ENCODE results near the gene GLIS1. TPM values are rescaled to one million over a fixed set of nuclear protein-coding genes. Genes with fewer than 3 reads are reported as not detected.

The GLIS1 gene
- total RNA-seq, 1 experiment from 2014 or later: 1.2 TPM

DNA sequence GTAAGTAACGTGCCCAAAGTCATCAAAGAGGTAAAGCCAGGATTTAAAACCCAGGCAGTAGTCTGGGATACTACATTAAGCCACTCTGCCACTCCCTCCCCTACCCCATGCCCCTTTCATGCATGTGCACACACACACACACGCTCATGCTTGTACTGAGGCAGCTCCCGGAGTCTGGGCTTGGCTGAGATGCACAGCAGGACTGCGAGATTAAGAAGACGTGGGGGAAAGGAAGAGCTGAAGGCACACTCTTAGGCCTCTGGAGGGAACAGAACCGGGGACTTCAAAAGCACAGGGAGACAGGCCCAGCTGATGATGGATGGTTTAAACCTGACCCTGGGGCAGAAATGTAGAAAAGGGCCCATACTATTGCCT is 98.3 kb downstream of the GLIS1 start:
- DNase-seq (ENCODE audit: low read depth in 1 of 2, low spot score in 2 of 2): no peak
- Histone ChIP-seq H3K27ac (no peak overlapping the region), H3K36me3 (no peaks in the 10 kb centered on the region), H3K27me3 (replicated peaks) (no peaks in the 10 kb centered on the region), H3K4me1 (replicated peaks) (no peaks in the 10 kb centered on the region), H3K9me3 (replicated peaks) (no peaks in the 10 kb centered on the region), H3K4me3 (no peak overlapping the region)

DNA sequence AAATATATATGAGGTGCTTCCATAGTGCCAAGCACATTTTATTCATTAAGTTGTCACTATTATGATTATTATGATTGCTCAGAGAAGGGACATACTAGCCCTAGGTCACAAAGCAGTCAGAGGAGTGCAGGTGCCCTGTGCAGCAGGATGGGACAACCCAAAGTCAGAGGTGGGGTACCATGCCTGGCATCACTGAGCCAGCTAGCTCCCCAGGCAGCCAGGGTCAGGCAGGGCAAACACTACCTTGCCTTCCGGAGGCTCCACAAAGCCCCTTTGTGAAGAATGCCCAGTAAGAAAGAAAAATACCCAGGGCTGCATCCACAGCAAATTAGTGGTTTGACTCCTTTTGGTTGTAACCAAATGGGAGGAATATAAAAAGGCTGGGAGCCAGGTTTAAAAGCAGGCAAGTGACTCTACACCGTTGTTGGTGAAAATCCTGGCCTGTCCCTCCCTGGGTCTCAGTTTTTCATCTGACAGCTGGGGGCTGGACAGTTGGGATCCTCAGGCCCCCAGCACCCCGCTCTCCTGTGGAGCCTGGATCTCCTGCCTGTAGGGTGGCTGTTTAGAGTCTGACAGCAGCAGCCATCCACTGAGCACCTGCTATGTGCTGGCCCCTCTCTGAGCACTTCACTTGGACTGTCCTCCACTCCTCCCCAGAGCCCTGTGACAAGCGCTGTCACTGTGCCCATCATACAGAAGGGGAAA is 98.8 kb downstream of the GLIS1 start:
- Histone ChIP-seq H3K4me1 (replicated peaks) (no peaks in the 10 kb centered on the region), H3K27me3 (replicated peaks) (no peaks in the 10 kb centered on the region), H3K36me3 (no peaks in the 10 kb centered on the region), H3K27ac (no peak overlapping the region), H3K9me3 (replicated peaks) (no peaks in the 10 kb centered on the region), H3K4me3 (no peak overlapping the region)
- no peak for DNase-seq (ENCODE audit: low read depth in 1 of 2, low spot score in 2 of 2)

DNA sequence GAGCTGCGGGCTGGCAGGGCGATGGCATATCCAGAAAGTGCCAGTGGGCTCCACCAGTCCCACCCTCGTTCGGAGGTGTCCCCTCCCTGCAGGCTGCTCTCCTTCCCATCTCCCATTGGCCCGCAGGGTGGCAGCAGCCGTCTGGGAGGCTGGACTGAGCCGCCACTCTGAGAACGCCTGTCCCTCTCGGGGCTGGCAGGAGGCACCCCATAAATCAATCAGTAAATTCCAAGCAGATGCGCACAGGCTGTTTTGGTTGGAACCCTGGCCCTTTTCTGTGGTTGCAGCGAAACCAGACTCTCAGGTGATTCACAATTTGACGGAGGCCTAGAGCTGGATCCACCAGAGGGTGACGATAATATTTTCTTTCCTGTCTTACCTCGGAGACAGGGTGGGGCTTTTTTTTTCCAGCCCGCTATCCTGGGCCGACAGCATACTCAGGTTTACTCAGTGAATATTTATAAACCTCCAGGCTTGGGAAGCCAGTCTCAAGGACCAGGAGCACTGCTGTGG is 99.7 kb downstream of the GLIS1 start:
- Histone ChIP-seq H3K4me1 (replicated peaks) (no peaks in the 10 kb centered on the region), H3K4me3 (no peak overlapping the region), H3K36me3 (no peaks in the 10 kb centered on the region), H3K27me3 (replicated peaks) (no peaks in the 10 kb centered on the region), H3K27ac (no peak overlapping the region), H3K9me3 (replicated peaks) (no peaks in the 10 kb centered on the region)
- DNase-seq (ENCODE audit: low read depth in 1 of 2, low spot score in 2 of 2): no peak

DNA sequence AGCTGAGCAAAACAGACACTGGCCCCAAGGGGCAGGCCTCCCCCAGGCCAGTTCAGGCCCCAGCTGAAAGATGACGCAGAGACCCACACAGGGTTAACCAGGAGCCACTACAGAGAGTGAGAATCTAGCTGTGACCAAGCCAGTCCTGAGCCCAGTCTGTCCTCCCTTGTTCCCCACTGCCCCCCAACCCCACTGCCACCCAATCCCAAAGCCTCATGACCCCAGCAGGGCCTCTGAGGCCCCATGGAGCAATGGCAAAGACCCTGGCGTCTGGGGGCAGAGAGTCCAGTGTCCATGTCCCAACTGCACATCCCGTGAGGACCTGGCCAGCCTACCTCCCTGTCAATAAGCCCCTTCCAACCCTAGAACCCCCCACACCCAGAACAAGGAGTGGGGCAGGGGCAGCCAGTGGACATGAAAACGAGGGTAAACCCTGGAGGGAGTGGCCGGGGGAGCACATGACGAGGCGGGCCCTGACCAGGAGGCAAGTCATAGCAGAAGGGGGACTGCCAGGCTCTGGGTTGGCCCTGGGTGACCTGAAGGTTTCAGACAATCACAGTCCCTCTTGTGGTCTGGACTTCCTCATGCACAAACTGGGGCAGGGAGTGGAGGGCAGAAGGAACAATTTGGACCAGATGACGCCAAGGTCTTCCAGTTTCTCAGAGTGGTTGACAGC is 100.5 kb downstream of the GLIS1 start:
- no peaks in the 10 kb centered on the region for H3K4me1 ChIP-seq (replicated peaks)
- no peak for DNase-seq (ENCODE audit: low read depth in 1 of 2, low spot score in 2 of 2)
- H3K4me3 ChIP-seq: no peak overlapping the region
- no peak overlapping the region for H3K27ac ChIP-seq
- no peaks in the 10 kb centered on the region for H3K36me3 ChIP-seq
- no peaks in the 10 kb centered on the region for H3K27me3 ChIP-seq (replicated peaks)
- no peaks in the 10 kb centered on the region for H3K9me3 ChIP-seq (replicated peaks)

DNA sequence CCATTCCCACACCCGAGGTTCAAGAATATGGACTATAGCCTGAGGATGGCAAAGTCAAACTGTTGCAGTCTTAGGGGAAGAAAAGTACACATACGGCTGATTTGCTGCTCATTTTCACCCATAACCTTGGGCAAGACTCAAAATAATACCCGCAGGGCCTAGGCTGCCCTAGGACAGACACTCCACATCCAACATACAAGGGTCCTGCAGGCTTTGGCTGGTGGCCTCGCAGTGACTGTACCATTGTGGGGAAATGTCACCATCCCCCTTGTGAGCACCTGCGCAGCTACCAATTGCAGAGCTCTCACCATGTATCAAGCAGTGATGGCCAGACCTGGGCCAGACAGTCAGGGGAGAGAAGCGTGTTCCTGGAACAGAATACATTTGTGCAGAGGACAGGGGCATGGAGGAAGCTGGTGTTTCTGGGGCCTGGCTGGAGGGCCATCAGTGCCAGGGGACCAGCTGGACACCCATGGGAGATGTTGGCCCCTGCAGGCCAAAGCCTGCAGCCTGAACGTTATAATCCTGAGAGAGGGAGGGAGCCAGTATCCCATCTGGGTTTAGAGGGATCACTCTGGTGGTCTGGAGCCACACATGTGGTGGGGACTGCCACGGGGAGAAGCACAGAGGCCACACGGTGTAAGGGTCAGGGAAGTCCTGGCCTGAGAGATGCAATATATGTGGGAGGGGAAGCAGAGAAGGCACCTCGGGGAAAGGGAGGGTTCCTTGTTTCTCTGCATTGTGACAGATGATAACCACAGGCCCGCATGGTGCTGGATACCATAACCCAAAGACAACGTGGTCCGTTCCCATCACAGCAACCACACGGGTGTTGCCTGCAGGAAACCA is 101.2 kb downstream of the GLIS1 start:
- Histone ChIP-seq H3K9me3 (replicated peaks) (no peaks in the 10 kb centered on the region), H3K27me3 (replicated peaks) (no peaks in the 10 kb centered on the region), H3K27ac (no peak overlapping the region), H3K36me3 (no peaks in the 10 kb centered on the region), H3K4me3 (no peak overlapping the region), H3K4me1 (replicated peaks) (no peaks in the 10 kb centered on the region)
- peak in 1 of 2 experiments; percentile 32 for DNase-seq (ENCODE audit: low read depth in 1 of 2, low spot score in 2 of 2)

DNA sequence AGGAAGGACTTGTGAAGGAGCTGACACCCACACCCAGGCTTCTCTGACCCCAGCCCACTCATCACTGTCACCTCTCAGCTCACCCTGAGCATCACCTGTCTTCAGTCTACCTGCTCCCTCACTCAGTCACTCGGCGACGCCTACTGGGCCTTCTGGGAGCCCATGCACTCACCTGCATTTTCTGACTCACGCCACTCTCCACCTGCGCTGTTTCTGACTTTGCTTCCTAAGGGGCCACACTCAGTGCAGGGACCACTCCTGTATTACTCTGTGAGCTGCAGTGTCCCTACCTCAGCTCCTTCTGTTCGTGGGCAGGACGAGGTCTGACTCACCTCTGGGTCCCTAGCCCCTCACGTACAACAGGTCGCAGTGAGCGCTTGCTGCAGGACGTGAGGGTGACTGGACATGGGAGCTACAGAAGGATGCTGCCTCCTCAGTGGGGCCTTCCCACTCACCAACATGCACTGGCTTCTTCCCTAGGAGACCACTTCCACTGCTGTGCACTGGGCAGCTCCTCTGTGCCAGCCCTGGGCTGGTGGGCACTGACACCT is 102.3 kb downstream of the GLIS1 start:
- Histone ChIP-seq H3K4me3 (no peak overlapping the region), H3K4me1 (replicated peaks) (no peaks in the 10 kb centered on the region), H3K27me3 (replicated peaks) (no peaks in the 10 kb centered on the region), H3K27ac (no peak overlapping the region), H3K36me3 (no peaks in the 10 kb centered on the region), H3K9me3 (replicated peaks) (no peaks in the 10 kb centered on the region)
- DNase-seq (ENCODE audit: low read depth in 1 of 2, low spot score in 2 of 2): peak in 1 of 2 experiments; percentile 31

DNA sequence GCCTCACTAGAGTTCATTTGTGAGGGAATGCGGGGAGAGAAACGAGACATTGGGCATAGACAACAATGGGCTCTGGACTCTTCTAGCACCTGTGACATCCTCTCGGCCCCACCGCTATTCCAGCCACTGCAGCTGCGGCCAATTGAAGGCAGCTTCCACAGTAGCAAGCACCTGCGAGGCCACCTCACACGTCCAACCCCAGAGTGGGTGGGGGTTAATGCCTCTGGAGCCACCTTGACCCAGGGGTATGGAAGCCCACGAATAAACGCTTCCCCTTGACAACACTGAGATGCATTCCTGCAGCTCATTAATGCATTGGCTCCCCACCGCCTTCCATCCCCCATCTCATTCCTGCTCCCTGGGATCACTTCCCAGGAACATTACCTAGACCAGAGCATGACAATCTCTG is 104.4 kb downstream of the GLIS1 start:
- Histone ChIP-seq H3K9me3 (replicated peaks) (no peaks in the 10 kb centered on the region), H3K27ac (no peak overlapping the region), H3K4me1 (replicated peaks) (no peaks in the 10 kb centered on the region), H3K36me3 (no peaks in the 10 kb centered on the region), H3K4me3 (no peak overlapping the region), H3K27me3 (replicated peaks) (no peaks in the 10 kb centered on the region)
- peak in 1 of 2 experiments; percentile 32 for DNase-seq (ENCODE audit: low read depth in 1 of 2, low spot score in 2 of 2)

DNA sequence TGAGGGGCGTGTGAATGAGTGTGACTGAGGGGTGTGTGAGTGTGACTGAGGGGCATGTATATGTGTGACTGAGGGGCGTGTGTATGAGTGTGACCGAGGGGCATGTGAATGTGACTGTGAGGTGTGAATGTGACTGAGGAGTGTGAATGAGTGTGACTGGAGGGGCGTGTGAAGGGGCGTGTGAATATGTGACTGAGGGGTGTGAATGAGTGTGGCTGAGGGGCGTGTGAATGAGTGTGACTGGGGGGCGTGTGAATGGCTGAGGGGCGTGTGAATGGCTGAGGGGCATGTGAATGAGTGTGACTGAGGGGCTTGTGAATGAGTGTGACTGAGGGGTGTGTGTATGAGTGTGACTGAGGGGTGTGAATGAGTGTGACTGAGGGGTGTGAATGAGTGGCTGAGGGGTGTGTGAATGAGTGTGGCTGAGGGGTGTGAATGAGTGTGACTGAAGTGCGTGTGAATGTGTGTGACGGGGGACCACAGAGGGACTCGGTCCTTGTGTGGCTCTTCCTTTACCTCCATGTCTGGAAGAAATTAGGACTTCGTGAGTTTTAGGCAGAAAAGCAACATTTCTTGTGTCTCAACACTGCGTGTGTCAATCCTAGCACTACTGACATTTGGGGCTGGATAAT is 105.8 kb downstream of the GLIS1 start:
- Histone ChIP-seq H3K27ac (no peak overlapping the region), H3K9me3 (replicated peaks) (no peaks in the 10 kb centered on the region), H3K27me3 (replicated peaks) (no peaks in the 10 kb centered on the region), H3K4me1 (replicated peaks) (no peaks in the 10 kb centered on the region), H3K4me3 (no peak overlapping the region), H3K36me3 (no peaks in the 10 kb centered on the region)
- DNase-seq (ENCODE audit: low read depth in 1 of 2, low spot score in 2 of 2): peak in 1 of 2 experiments; percentile 25

DNA sequence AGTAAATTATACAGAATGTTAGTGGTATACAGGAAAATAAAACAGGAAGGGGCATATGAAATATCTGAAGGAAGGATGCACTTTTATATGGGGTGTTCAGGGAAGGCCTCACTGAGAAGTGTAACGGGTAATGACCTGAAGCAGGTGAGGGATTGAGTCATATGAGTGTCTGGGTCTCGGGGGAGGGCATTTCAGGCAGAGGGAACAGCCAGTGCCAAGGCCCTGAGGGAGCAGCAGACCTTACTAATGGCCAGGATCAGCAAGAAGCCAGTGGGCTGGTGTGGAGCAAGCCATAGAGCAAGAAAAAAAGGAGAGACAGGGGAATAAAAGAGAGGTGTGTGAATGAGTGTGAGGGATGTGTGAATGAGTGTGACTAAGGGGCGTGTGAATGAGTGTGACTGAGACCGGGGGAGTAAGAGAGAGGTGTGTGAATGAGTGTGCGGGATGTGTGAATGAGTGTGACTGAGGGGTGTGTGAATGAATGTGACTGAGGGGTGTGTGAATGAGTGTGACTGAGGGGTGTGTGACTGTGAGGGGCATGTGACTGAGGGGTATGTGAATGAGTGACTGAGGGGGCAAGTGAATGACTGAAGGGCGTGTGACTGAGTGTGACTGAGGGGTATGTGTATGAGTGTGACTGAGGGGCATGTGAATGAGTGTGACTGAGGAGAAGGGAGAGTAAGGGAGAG is 107.2 kb downstream of the GLIS1 start:
- no peak overlapping the region for H3K27ac ChIP-seq
- H3K4me1 ChIP-seq (replicated peaks): no peaks in the 10 kb centered on the region
- H3K27me3 ChIP-seq (replicated peaks): no peaks in the 10 kb centered on the region
- DNase-seq (ENCODE audit: low read depth in 1 of 2, low spot score in 2 of 2): peak in 1 of 2 experiments; percentile 14
- no peak overlapping the region for H3K4me3 ChIP-seq
- H3K36me3 ChIP-seq: no peaks in the 10 kb centered on the region
- H3K9me3 ChIP-seq (replicated peaks): no peaks in the 10 kb centered on the region

DNA sequence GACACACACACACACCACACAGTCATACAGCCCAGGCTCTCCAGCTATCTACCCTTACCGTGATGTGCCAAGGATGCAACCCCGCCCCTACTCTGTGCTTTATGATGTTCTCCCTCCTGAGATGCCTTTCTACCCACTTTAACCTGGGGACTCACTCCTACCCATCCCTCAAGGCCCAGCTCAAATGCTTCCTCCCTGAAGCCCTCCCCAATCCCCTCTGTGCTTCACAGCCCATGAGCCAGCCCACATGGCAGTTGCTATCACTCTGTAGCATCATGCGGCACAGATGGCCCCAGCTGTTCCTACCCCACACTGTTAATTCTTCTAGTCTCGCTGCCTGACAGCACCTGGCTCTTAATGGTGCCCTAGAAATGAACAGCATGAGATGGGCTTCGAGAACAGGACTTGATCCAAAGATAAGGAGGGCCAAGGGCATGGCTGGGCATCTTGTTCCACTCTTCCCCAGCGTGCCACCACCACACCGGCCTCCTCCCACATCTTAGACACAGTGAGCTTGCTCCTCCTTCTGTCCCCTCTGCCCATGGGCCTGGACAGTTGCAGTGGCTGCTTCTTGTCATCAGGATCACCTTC is 109.8 kb downstream of the GLIS1 start:
- no peaks in the 10 kb centered on the region for H3K9me3 ChIP-seq (replicated peaks)
- H3K4me1 ChIP-seq (replicated peaks): no peaks in the 10 kb centered on the region
- H3K27ac ChIP-seq: no peak overlapping the region
- no peak overlapping the region for H3K4me3 ChIP-seq
- DNase-seq (ENCODE audit: low read depth in 1 of 2, low spot score in 2 of 2): peak in 1 of 2 experiments; percentile 30
- no peaks in the 10 kb centered on the region for H3K27me3 ChIP-seq (replicated peaks)
- no peaks in the 10 kb centered on the region for H3K36me3 ChIP-seq

DNA sequence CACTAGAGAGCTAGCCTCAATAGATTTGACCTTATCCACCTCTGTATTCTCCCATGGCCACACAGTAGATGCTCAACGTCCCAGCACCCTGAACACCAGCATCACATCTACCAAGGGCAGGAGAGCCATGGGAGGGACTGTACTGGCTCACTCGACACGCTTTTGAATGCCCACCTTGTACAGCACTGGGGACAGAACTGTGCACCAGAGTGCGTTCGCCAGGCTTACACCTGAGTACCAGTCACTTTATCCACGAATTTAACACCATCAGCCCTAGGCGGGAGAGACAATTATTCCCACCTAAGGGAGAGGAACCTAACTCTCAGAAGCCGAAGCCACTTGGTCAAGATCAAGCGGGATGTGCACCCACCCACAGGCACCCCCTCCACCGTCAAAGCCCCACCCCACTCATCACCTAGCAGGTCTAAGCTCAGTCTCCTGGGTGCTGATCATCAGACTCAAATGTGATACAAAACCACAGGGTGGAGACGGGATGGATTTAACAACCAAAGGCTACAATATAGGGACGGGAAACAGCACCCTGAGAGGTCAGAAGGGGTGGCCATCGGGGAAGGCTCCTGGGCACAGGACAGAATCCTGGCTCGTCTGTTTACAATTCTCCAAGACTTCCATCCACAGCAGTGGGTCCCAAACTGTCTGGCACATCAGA is 110.5 kb downstream of the GLIS1 start:
- H3K9me3 ChIP-seq (replicated peaks): no peaks in the 10 kb centered on the region
- no peak overlapping the region for H3K4me3 ChIP-seq
- H3K27me3 ChIP-seq (replicated peaks): no peaks in the 10 kb centered on the region
- H3K4me1 ChIP-seq (replicated peaks): no peaks in the 10 kb centered on the region
- no peaks in the 10 kb centered on the region for H3K36me3 ChIP-seq
- no peak overlapping the region for H3K27ac ChIP-seq
- DNase-seq (ENCODE audit: low read depth in 1 of 2, low spot score in 2 of 2): peak in 1 of 2 experiments; percentile 32

DNA sequence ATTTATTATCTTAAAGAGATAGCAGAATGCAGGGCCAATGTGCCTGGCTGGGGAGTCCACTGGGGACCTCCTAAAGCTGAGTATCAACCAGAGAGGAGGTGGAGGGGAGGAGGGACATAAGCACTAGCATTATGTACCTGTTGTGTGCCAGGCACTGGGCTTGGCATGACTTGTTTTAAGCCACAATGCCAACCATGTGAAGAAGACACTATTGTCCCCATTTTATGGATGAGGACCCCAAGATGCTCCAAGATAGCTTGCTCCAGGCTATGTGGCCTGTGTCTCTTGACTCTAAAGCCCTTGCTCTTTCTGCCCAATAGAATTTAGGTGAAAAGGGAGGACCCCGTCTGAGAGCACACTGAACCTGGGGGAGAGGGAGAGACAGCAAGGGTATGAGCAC is 111.3 kb downstream of the GLIS1 start:
- peak in 1 of 2 experiments; percentile 30 for DNase-seq (ENCODE audit: low read depth in 1 of 2, low spot score in 2 of 2)
- no peaks in the 10 kb centered on the region for H3K4me1 ChIP-seq (replicated peaks)
- no peak overlapping the region for H3K4me3 ChIP-seq
- no peaks in the 10 kb centered on the region for H3K27me3 ChIP-seq (replicated peaks)
- H3K9me3 ChIP-seq (replicated peaks): no peaks in the 10 kb centered on the region
- H3K27ac ChIP-seq: no peak overlapping the region
- H3K36me3 ChIP-seq: no peaks in the 10 kb centered on the region
